NT2/D1 (cell line): Measurements from ENCODE around the gene TBPL2.
"Not testable (repeated sequence)": the region's sequence is repeated elsewhere in the genome, so short reads cannot be mapped to it uniquely, and the experiment has no call there.

Source experiments
- YY1 ChIP-seq: IDR thresholded peaks from 2 replicates; pipeline ENCODE4 v1.6.1; 2011; ENCODE audit not compliant: insufficient read length, insufficient read depth
- ZNF274 ChIP-seq: IDR thresholded peaks from 2 replicates; pipeline ENCODE4 v1.6.1; 2011; ENCODE audit warnings: mild to moderate bottlenecking, low read depth, low read length

GRCh38 chr14:55383056-55383466 is 57.4 kb downstream of the TBPL2 start:
- not testable (repeated sequence) for TF ChIP-seq YY1, ZNF274
